HG03521 (cell line): ENCODE data around the gene ISLR.
"Not testable (repeated sequence)": the region's sequence is repeated elsewhere in the genome, so short reads cannot be mapped to it uniquely, and the experiment has no call there.

Source experiments
- ATAC-seq: cut with Tn5 transposase; IDR thresholded peaks from one replicate; pipeline ENCODE4 v1.9.1; 2021; ENCODE audit warnings: mild to moderate bottlenecking, moderate library complexity; ENCODE audit not compliant: unreplicated experiment

Gene ISLR

DNA sequence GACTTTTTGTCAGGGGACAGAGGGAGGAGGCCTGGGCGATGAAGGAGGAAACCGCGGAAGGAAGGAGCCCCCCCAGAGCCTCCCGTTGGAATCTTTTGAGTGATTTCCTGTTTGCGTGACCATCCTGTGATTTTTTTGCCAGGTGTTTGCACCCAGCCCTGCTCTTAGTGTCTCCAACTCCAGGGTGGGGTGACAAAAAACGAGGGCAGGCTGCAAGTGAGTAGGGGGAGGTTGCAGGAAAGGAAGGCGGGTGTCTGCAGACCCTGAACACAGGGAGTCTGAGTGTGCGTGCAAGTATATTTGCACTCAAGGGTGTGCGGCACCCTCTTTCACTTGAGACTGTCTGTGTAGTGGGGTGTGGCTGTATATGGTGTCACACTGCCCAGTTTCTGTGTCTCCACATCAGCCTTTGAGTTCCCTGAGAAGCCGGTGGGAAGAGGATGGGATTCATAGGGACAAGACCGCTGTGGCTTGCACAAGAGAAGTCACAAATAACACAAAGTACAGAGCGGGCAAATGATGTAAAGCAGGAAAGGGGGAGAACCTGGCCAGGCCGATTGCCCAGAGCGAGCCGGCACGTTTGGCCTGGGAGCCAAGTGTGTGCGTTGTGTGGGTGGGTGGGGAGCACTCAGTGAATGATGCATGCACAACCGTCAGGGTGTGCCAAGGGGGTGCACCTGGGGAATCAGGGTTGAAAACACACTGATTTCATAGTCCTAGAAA is 36.5 kb upstream of the ISLR start:
- no peak for ATAC-seq

DNA sequence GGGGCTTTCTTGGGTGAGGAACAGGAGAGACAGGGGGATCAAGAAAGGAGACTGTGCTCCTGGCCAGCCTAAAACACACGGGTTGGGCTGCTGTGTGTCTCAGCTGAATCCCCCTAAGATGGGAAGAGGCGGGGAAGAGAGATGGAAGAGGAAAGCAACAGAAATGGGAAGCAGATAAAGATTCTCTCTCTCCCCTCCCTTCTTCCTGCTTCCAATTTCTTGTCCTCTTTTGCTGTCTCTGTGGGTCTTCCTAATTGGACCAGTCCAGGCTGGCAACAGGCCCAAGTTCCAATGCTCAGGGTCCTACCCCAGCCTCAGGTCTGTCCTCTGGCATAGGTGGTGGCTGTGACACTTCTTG is 36.0 kb upstream of the ISLR start:
- ATAC-seq = no peak

DNA sequence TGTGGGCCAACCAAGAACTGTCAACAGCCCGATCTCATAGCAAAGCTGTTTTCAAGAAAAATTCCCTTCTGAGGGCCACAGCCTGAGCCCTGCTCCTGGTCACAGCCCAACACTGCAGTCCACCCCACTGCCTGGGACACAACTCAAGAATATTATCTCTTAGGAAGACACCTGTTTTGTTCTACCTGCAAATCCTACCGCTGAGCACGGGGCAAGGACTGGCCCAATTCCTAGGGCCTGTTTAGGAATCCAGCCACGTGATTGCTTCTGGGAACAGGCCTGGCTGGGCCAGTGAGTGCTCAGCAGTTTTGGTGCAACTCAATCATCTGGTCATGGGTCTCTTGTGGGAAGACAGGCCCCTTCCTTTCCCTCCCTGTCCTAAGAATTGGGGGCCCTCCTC is 34.9 kb upstream of the ISLR start:
- ATAC-seq = no peak

DNA sequence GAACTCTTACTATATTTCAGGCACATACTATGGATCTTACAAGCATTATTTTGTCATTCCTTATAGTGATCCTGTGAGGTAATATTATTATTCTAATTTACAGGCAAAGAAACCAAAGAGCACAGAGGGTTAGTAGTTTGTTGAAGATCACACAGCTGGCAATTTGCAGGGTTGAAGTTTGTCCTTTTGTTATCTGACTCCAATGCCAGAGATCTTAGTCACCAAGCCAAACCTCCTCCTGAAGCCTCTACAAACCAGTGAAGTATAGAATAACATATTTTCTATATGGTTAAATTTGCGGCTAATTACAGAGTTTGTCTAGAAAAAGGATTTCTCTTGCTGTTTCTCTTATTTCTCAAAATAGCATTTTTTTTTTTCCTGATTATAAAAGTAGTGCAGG is 31.9 kb upstream of the ISLR start:
- no peak for ATAC-seq

GRCh38 chr15:74144153-74144775 is 29.2 kb upstream of the ISLR start:
- ATAC-seq = no peak

DNA sequence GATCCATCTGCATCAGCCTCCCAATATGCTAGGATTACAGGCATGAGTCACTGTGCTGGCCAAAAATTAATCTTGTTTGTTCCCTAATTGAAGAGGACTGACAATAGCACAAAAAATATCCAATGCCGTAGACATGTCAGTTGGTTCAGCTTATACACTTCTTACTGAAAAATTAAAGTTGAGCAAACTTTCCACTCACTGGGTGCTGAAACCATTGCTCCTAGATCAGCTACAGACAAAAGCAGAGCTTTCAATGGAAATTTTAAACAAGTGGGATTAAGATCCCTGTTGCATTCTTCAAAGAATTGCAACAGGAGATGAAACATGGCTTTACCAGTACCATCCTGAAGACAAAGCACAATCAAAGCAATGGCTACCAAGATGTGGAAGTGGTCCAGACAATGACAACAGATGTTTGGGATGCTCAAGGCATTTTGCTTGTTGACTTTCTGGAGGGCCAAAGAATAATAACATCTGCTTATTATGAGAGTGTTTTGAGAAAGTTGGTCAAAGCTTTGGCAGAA is 27.2 kb upstream of the ISLR start:
- ATAC-seq = no peak

DNA sequence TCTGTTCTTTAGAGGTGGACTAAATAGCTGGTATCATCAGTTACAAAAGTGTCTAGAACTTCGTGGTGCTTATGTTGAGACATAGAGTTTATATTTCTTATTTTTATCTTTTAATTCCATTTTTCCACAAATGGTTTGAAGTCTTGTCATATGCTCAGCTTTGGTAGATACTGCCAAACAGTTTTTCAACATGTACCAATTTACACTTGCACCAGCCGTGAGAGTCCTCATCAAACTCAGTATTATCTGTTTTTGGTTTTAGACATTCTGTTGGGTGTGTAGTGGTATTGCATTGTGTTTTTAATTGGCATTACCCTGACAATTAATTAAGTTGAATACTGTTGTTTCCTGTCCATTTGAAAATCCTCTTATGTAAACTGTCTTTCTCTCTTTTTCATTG is 26.5 kb upstream of the ISLR start:
- no peak for ATAC-seq

- ATAC-seq = no peak
Observed at GRCh38 chr15:74155766-74156417, 17.6 kb upstream of the ISLR start.

GRCh38 chr15:74156678-74157411 is 16.7 kb upstream of the ISLR start:
- no peak for ATAC-seq

DNA sequence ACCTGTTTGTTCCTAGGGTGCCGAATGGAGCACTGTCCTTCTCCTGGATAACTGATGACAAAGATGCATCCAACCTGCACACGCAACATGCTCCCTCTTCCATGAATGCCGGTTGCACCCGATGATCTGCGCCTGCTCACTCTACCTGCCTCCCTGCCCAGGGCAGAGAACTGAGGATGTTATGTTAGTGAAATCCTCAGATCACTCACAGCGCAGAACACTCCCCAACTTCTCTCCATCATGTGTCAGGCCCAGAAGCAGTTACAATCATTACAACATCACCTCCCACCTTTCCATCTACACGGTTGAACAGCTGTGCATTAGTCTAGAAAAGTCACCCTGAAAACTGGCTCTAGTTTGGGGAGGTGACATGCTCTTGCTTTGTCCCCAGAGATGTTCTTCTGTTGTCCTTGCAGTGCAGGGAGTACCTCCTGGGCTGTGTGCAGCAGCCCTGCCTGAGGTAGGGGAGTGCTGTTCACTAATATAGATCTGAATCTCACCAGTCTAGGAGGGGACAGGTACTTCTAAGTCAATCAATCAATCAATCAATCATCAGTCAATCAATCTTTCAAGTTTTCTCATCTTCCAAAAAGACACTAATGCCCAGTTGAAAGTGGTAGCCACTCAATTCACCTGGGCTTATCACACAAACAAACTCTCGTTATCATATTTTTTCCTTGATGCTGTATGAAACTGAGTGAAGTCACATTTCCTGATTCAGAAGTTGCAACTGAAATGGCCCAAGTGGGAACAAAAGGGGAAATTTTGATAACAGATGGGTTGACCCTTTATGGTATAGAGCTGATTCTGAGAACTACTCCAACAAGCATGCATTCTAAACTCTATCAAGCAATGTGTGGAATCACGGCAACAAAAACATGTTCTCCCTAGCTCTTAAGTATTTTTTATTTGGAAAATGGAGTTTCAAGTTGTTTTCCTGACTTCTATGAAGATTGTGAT is 15.4 kb upstream of the ISLR start:
- ATAC-seq = no peak

- ATAC-seq = no peak
Observed at GRCh38 chr15:74158855-74159650, 14.5 kb upstream of the ISLR start.

- no peak for ATAC-seq
Observed at GRCh38 chr15:74159773-74160172, 13.7 kb upstream of the ISLR start.

- ATAC-seq = not testable (repeated sequence)
Observed at GRCh38 chr15:74160390-74160789, 13.1 kb upstream of the ISLR start.

DNA sequence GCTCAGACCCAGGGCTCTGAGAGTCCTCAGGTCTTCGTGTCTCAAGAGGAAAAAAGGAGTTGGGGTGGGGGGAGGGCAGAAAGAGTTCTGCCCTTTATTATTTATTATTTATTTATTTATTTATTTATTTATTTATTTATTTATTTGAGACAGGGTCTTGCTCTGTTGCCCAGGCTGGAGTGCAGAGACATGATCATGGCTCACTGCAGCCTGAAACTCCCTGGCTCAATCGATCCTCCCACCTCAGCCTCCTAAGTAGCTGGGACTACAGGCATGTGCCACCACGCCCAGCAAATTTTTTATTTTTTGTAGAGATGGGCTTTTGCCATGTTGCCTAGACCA is 11.3 kb upstream of the ISLR start:
- ATAC-seq = not testable (repeated sequence)

GRCh38 chr15:74165461-74165860 is 8.0 kb upstream of the ISLR start:
- ATAC-seq = no peak

DNA sequence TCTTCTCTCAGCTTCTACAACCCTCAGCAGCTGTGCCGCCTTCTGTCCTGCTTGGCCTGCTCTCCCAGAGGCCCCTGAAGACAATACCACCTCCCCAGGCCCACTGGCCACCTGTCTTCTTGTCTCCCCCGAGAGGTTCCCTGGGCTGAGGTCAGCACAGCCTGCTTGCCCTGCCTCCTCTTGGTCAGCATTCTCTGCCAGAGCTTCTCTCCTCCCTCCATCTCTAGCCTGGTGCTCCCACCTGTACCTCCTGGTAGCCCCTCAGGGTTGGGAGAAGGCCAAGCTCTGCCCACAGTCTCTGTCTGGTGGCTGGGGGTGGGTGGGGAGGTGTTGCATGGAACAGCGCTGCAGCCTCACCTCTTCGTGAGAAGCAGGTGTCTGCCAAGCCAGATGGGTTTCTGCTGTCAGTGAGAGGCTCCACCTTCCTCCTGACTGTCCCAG is 5.6 kb upstream of the ISLR start:
- ATAC-seq = no peak

DNA sequence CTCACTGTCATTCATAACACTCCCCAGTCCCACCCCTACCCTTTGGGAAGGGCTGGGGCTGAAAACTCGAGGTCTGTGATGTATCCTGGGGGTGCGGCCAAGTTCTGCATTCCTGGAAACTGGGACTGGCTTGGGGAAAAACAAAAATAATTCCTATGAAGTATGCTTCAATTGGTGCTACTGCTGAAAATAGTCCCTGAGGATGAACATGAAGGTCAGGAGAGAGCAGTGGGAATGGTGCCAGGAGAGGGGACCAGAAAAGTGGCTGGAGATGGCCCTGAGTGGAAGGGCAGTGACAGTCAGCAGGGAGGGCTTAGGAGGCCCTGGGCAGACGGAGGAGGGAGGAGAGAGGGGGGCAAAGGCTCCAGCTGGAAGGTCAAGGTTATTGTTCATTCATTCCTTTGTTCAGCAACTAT is 4.8 kb upstream of the ISLR start:
- ATAC-seq = no peak

DNA sequence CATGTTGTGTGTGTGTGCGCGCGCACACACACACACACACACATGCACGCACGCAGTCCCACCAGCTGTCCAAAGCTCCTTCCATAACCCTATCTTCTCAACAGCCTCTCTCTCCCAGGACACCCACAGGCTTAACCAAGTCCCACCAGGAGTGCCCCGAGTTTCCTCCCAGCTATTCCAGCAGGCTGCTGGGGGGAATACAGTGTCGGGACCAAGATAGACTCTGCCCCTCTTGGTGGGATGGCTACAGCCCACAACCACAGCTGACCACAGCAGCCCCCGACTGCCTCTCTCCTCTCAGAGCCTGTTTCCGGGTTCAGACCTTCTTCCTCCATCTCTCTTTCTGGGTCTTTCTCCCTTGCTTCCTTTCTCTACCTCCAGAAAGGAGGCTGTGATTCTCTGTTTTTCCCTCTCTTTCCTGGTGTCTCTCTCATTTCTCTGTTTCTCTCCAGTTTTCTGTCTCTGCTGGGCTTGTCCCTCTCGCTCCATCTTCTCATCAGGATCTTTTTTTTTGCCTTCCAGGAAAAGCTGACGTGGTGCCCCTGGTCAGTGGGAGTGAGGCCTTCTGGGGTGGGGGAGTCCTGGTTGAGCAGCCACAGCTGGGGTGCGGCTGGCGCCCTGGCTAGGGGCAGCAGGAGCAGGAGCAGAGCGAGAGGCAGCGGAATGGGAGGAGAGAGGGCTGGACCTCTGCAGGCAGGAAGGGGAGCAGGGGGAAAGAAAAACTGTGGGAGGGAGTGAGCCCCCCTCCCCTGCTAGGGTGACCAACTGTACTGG is 3.3 kb upstream of the ISLR start:
- ATAC-seq = no peak
